Small intestine (tissue), 16 donors: ENCODE measurements around the gene TTLL13. TPM values are rescaled to one million over a fixed set of nuclear protein-coding genes. Genes with fewer than 3 reads are reported as not detected.

Experiments
- DNase-seq, 2 donors: peaks; one replicate each; pipeline versions ENCODE4 v3.0.0 to v3.0.0-alpha.2; 2013
- FAIRE-seq: peaks from 2 replicates; lab custom pipeline; 2012; peaks lifted over from hg19 to GRCh38; lab: Jason Lieb, UNC
- H3K27ac ChIP-seq, 3 donors: one replicate each; pipeline ENCODE4 v1.5.1; 2013; ENCODE audit warnings: low read length in 2 of 3, mild to moderate bottlenecking in 2 of 3, control low read depth in 1 of 3, inconsistent platforms in 1 of 3, low read depth in 1 of 3, moderate library complexity in 1 of 3
- H3K27me3 ChIP-seq, 3 donors: one replicate each; pipeline ENCODE4 v1.6.1; 2013; ENCODE audit warnings: low read length in 3 of 3, inconsistent platforms in 1 of 3; ENCODE audit not compliant: control insufficient read depth in 3 of 3, insufficient read depth in 3 of 3
- H3K36me3 ChIP-seq, 3 donors: one replicate each; pipeline ENCODE4 v1.6.1; 2013; ENCODE audit warnings: low read length in 3 of 3, inconsistent platforms in 1 of 3, low read depth in 1 of 3, mild to moderate bottlenecking in 1 of 3, moderate library complexity in 1 of 3; ENCODE audit not compliant: control insufficient read depth in 3 of 3, insufficient read depth in 2 of 3
- H3K4me1 ChIP-seq, 3 donors: one replicate each; pipeline ENCODE4 v1.6.1; 2013; ENCODE audit warnings: low read length in 2 of 3, inconsistent platforms in 1 of 3, low read depth in 1 of 3, mild to moderate bottlenecking in 1 of 3, moderate library complexity in 1 of 3; ENCODE audit not compliant: control insufficient read depth in 3 of 3, insufficient read depth in 2 of 3
- H3K4me3 ChIP-seq, 3 donors: one replicate each; pipeline ENCODE4 v1.5.1; 2013; ENCODE audit warnings: low read length in 3 of 3, control low read depth in 1 of 3, inconsistent platforms in 1 of 3, low read depth in 1 of 3, mild to moderate bottlenecking in 1 of 3, moderate library complexity in 1 of 3
- H3K9me3 ChIP-seq, 2 donors: one replicate each; pipeline ENCODE4 v1.6.1; 2013; ENCODE audit warnings: low read depth in 1 of 2, low read length in 1 of 2; ENCODE audit not compliant: control insufficient read depth in 2 of 2, insufficient read depth in 1 of 2
- WGBS, 3 donors: extraction: QIAGEN DNeasy Blood & Tissue Kit; methylation state at CpG; one replicate each; pipeline ENCODE4 v1.1.7; 2013; 5-methylcytosine and 5-hydroxymethylcytosine counted together
- long read RNA-seq, 10 donors: transcript quantifications; one replicate each; lab custom pipeline, GENCODE V29; 2026
- polyA plus RNA-seq, 4 donors: library from polyadenylated mRNA; stranded (reverse) in 3 of 4; unstranded in 1 of 4; fragments of 200-250 nt in 3 of 4; fragments of 120-200 nt in 1 of 4; gene quantifications; one replicate each; pipeline versions ENCODE4 v1.2.1 to v1.2.3, GENCODE V29; 2013
- donor health status: healthy with polysubstance abuse.
- donor health status: control.
- donor health status: control.
- donor health status: Bipolar disorder and iron deficiency.
- donor health status: healthy.

The TTLL13 gene
- under 1 TPM in 3 of 4 donors, not detected in 1; 0.07 to 0.45 (median 0.27) TPM for polyA plus RNA-seq
- long read RNA-seq, donor 1: 0 reads
- long read RNA-seq, donor 2: 0 reads
- long read RNA-seq, donor 3: 0 reads
- long read RNA-seq, donor 4: 0 reads
- long read RNA-seq, donor 5: 0 reads
- long read RNA-seq, donor 6: 0 reads
- long read RNA-seq, donor 7: 0 reads
- long read RNA-seq, donor 8: 0 reads
- long read RNA-seq, donor 9: 0 reads
- long read RNA-seq, donor 10: 0 reads

- H3K4me3 ChIP-seq: peak within 1 kb of the TSS; percentile 4 to 88 (median 54)
- H3K4me1 ChIP-seq: peaks cover 0 to 7% (median 0%) of the 10 kb centered on the region in 3 donors
- peak; percentile 95 to 96 for DNase-seq
- no peaks in the 10 kb centered on the region for H3K27me3 ChIP-seq
- H3K27ac ChIP-seq: peak within 1 kb of the TSS; percentile 5 to 66 (median 36)
- FAIRE-seq: no peak
- no peaks in the 10 kb centered on the region for H3K36me3 ChIP-seq
- WGBS, 3 donors: 0 to 3% (median 2%) methylated on average over 42 to 44 of the region's 44 CpGs
- H3K9me3 ChIP-seq: no peaks in the 10 kb centered on the region
Measured at GRCh38 chr15:90249203-90249863, at the start of gene TTLL13. Gene TTLL13, plus strand, starts transcription at chr15:90249556. Its CDS starts 1,075 bp downstream, at chr15:90250631.

- Histone ChIP-seq H3K4me3 (peak overlapping the region; percentile 84 to 97 (median 96)), H3K4me1 (peaks cover 2 to 15% (median 4%) of the 10 kb centered on the region in 3 donors)
- WGBS, 3 donors: 15 to 22% (median 20%) methylated on average over 21 to 24 of the region's 24 CpGs
Measured at GRCh38 chr15:90200534-90201129, 48.7 kb upstream of the TTLL13 start.

GRCh38 chr15:90201130-90201943, 48.0 kb upstream of the TTLL13 start, which contains the start of gene SEMA4B:
Gene SEMA4B, plus strand, starts transcription at chr15:90201330. Its CDS starts 249 bp downstream, at chr15:90201579.
- Histone ChIP-seq H3K4me1 (peaks cover 2 to 15% (median 4%) of the 10 kb centered on the region in 3 donors), H3K9me3 (no peaks in the 10 kb centered on the region), H3K36me3 (peaks cover 0 to 34% (median 2%) of the 10 kb centered on the region in 3 donors), H3K4me3 (peak within 1 kb of the TSS; percentile 84 to 97 (median 96)), H3K27ac (peak within 1 kb of the TSS; percentile 68 to 85 (median 84)), H3K27me3 (no peaks in the 10 kb centered on the region)
- FAIRE-seq: no peak
- DNase-seq: peak; percentile 86 to 94
- 0 to 1% (median 1%) methylated on average over 41 to 88 of the region's 88 CpGs for WGBS, 3 donors

More at GRCh38 chr15:90200534-90201129, 48.7 kb upstream of the TTLL13 start:
- DNase-seq (no peak), FAIRE-seq (no peak)
- Histone ChIP-seq H3K27ac (peak overlapping the region; percentile 68 to 85 (median 84)), H3K36me3 (peaks cover 0 to 28% (median under 1%) of the 10 kb centered on the region in 3 donors), H3K9me3 (no peaks in the 10 kb centered on the region), H3K27me3 (no peaks in the 10 kb centered on the region)

GRCh38 chr15:90201944-90202375, 47.4 kb upstream of the TTLL13 start:
- 6 to 10% (median 7%) methylated on average over 25 of the region's 25 CpGs for WGBS, 3 donors
- H3K4me3 ChIP-seq: peak overlapping the region; percentile 84 to 97 (median 96)
- no peaks in the 10 kb centered on the region for H3K9me3 ChIP-seq
- FAIRE-seq (no peak), DNase-seq (peak in 1 of 2 donors; percentile 57)
- H3K27me3 ChIP-seq: no peaks in the 10 kb centered on the region
- peak overlapping the region; percentile 68 to 85 (median 84) for H3K27ac ChIP-seq
- H3K4me1 ChIP-seq: peaks cover 2 to 15% (median 4%) of the 10 kb centered on the region in 3 donors
- H3K36me3 ChIP-seq: peaks cover 2 to 38% (median 2%) of the 10 kb centered on the region in 3 donors

GRCh38 chr15:90202929-90203328, 46.4 kb upstream of the TTLL13 start:
- Histone ChIP-seq H3K27me3 (no peaks in the 10 kb centered on the region), H3K4me1 (peaks cover 2 to 20% (median 4%) of the 10 kb centered on the region in 3 donors), H3K9me3 (no peaks in the 10 kb centered on the region), H3K36me3 (peaks cover 2 to 46% (median 2%) of the 10 kb centered on the region in 3 donors), H3K4me3 (peak overlapping the region in 2 of 3 donors; percentile 84 to 96), H3K27ac (no peak overlapping the region)
- no peak for FAIRE-seq
- WGBS, 3 donors: 66 to 84% (median 77%) methylated on average over 4 of the region's 4 CpGs
- DNase-seq: no peak

GRCh38 chr15:90203473-90203872, 45.9 kb upstream of the TTLL13 start:
- no peaks in the 10 kb centered on the region for H3K9me3 ChIP-seq
- no peak overlapping the region for H3K27ac ChIP-seq
- DNase-seq (no peak), FAIRE-seq (no peak)
- peaks cover 2 to 51% (median 2%) of the 10 kb centered on the region in 3 donors for H3K36me3 ChIP-seq
- no peak overlapping the region for H3K4me3 ChIP-seq
- H3K27me3 ChIP-seq: no peaks in the 10 kb centered on the region
- 95 to 97% (median 96%) methylated on average over 7 of the region's 7 CpGs for WGBS, 3 donors
- peaks cover 1 to 23% (median 4%) of the 10 kb centered on the region in 3 donors for H3K4me1 ChIP-seq

- FAIRE-seq: no peak
- no peak overlapping the region for H3K4me3 ChIP-seq
- H3K4me1 ChIP-seq: peaks cover 0 to 27% (median 4%) of the 10 kb centered on the region in 3 donors
- peaks cover 2 to 56% (median 2%) of the 10 kb centered on the region in 3 donors for H3K36me3 ChIP-seq
- H3K27ac ChIP-seq: no peak overlapping the region
- WGBS, 3 donors: 69 to 84% (median 82%) methylated on average over 8 of the region's 8 CpGs
- H3K27me3 ChIP-seq: no peaks in the 10 kb centered on the region
- DNase-seq: no peak
- H3K9me3 ChIP-seq: no peaks in the 10 kb centered on the region
Measured at GRCh38 chr15:90203922-90204321, 45.4 kb upstream of the TTLL13 start.
